Nephron progenitor cell (in vitro differentiated cells): ENCODE measurements around the gene GLDC.

Experiments
- DNase-seq: peaks from one replicate; pipeline ENCODE4 v3.0.0; 2021
- H3K27ac Mint-ChIP-seq: 2 replicates; pipeline ENCODE4 v1.8.0; 2021; ENCODE audit warnings: mild to moderate bottlenecking, moderate library complexity, mixed read lengths
- H3K27me3 Mint-ChIP-seq: 2 replicates; pipeline ENCODE4 v1.8.0; 2021; ENCODE audit warnings: mild to moderate bottlenecking, low read depth, mixed read lengths; ENCODE audit not compliant: poor library complexity
- H3K36me3 Mint-ChIP-seq: 2 replicates; pipeline ENCODE4 v1.8.0; 2021; ENCODE audit warnings: low read depth, mixed read lengths
- H3K4me1 Mint-ChIP-seq: 2 replicates; pipeline ENCODE4 v1.8.0; 2021; ENCODE audit warnings: mixed read lengths
- H3K4me3 Mint-ChIP-seq: 2 replicates; pipeline ENCODE4 v1.8.0; 2021; ENCODE audit warnings: mild to moderate bottlenecking, moderate library complexity, mixed read lengths
- H3K9me3 Mint-ChIP-seq: 2 replicates; pipeline ENCODE4 v1.8.0; 2021; ENCODE audit warnings: mild to moderate bottlenecking, moderate library complexity, mixed read lengths
- CTCF ChIP-seq: fragments of 200-600 bp; sonication (generic); IDR thresholded peaks from 2 replicates; pipeline ENCODE4 v1.5.0; 2021; ENCODE audit warnings: antibody characterized with exemption

The GLDC gene

GRCh38 chr9:6641961-6642360 is 3.6 kb downstream of the GLDC start:
- TF ChIP-seq CTCF = no peak
- H3K27ac Mint-ChIP-seq = no peak overlapping the region
- no peak overlapping the region for H3K4me3 Mint-ChIP-seq
- H3K36me3 Mint-ChIP-seq = no peaks in the 10 kb centered on the region
- H3K9me3 Mint-ChIP-seq = no peaks in the 10 kb centered on the region
- no peak for DNase-seq
- H3K27me3 Mint-ChIP-seq = peaks cover 59% of the 10 kb centered on the region
- peaks cover 26% of the 10 kb centered on the region for H3K4me1 Mint-ChIP-seq

- peaks cover 55% of the 10 kb centered on the region for H3K27me3 Mint-ChIP-seq
Observed at GRCh38 chr9:6641561-6641960, 4.0 kb downstream of the GLDC start.

GRCh38 chr9:6641056-6641455 is 4.5 kb downstream of the GLDC start:
- no peak for DNase-seq
- H3K9me3 Mint-ChIP-seq = no peaks in the 10 kb centered on the region
- no peak overlapping the region for H3K4me3 Mint-ChIP-seq
- no peak overlapping the region for H3K27ac Mint-ChIP-seq
- peaks cover 22% of the 10 kb centered on the region for H3K4me1 Mint-ChIP-seq
- H3K36me3 Mint-ChIP-seq = no peaks in the 10 kb centered on the region
- peaks cover 50% of the 10 kb centered on the region for H3K27me3 Mint-ChIP-seq
- TF ChIP-seq CTCF = no peak

More at GRCh38 chr9:6641561-6641960, 4.0 kb downstream of the GLDC start:
- H3K27ac Mint-ChIP-seq = no peak overlapping the region
- TF ChIP-seq CTCF = no peak
- no peaks in the 10 kb centered on the region for H3K9me3 Mint-ChIP-seq
- H3K4me3 Mint-ChIP-seq = no peak overlapping the region
- H3K36me3 Mint-ChIP-seq = no peaks in the 10 kb centered on the region
- no peak for DNase-seq
- peaks cover 26% of the 10 kb centered on the region for H3K4me1 Mint-ChIP-seq

- no peak for TF ChIP-seq CTCF
- Mint-ChIP-seq H3K27ac (no peak overlapping the region), H3K27me3 (peaks cover 44% of the 10 kb centered on the region), H3K4me1 (peaks cover 19% of the 10 kb centered on the region), H3K4me3 (no peak overlapping the region), H3K36me3 (no peaks in the 10 kb centered on the region), H3K9me3 (no peaks in the 10 kb centered on the region)
- no peak for DNase-seq
Observed at GRCh38 chr9:6640268-6641051, 5.1 kb downstream of the GLDC start.

- H3K27me3 Mint-ChIP-seq = peaks cover 38% of the 10 kb centered on the region
- no peak overlapping the region for H3K27ac Mint-ChIP-seq
- peaks cover 21% of the 10 kb centered on the region for H3K4me1 Mint-ChIP-seq
- H3K4me3 Mint-ChIP-seq = no peak overlapping the region
- DNase-seq = no peak
- no peak for TF ChIP-seq CTCF
- no peaks in the 10 kb centered on the region for H3K9me3 Mint-ChIP-seq
- no peaks in the 10 kb centered on the region for H3K36me3 Mint-ChIP-seq
Observed at GRCh38 chr9:6639622-6640021, 5.9 kb downstream of the GLDC start.

GRCh38 chr9:6634444-6634843 is 11.1 kb downstream of the GLDC start:
- Mint-ChIP-seq H3K36me3 (no peaks in the 10 kb centered on the region), H3K4me3 (no peak overlapping the region), H3K4me1 (peaks cover 41% of the 10 kb centered on the region), H3K27ac (no peak overlapping the region), H3K9me3 (no peaks in the 10 kb centered on the region), H3K27me3 (peaks cover 4% of the 10 kb centered on the region)
- no peak for TF ChIP-seq CTCF
- DNase-seq = no peak
